Measurements from ENCODE around the gene SLC2A4.
A peak's percentile ranks its signal among the peaks of the same experiment; 100 is the strongest.
"Not testable (repeated sequence)": the region's sequence is repeated elsewhere in the genome, so short reads cannot be mapped to it uniquely, and the experiment has no call there.

The SLC2A4 gene

DNA sequence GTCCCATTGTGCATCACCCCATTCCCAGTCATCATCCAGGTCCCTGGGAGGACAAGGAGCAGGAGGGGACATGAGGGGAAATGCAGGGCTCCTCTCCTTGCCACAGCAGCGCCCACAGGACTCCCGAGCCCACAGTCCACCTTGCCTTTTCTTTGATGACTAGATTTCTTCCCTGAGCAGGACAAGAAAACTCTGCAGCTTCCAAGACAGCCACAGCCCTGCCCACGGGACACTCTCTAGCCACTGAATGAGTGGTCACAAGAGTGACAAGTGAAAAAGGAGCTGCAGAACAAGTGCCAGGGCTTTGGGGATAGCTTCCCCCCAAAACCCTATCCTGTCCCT is 42.9 kb downstream of the SLC2A4 start:
- DNase-seq (ENCODE audit: low spot score) = no peak

DNA sequence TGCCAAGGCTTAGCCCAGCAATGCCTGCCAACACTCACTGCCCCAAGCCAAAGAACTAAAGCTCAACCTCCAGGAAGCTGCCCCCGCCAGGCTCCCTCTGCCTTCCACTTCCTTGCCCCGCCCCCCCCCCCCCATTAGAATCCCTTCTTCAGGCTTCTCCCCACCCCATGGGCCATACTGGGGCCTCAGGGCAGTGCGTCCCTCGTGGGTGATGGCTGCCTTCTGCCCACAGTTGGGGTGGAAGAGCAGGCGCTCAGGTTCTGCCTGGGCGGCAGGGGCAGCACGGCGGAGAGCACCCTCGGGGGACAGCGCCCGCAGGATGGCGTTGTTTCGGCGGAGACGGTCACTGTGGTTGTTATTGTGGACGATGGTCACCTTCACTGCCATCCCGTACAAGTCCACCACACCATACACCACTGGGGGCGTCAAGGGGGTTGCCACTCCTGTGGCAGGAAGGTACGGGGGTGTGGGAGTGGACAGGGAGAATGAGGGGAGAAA is 43.6 kb downstream of the SLC2A4 start:
- DNase-seq (ENCODE audit: low spot score) = no peak

DNA sequence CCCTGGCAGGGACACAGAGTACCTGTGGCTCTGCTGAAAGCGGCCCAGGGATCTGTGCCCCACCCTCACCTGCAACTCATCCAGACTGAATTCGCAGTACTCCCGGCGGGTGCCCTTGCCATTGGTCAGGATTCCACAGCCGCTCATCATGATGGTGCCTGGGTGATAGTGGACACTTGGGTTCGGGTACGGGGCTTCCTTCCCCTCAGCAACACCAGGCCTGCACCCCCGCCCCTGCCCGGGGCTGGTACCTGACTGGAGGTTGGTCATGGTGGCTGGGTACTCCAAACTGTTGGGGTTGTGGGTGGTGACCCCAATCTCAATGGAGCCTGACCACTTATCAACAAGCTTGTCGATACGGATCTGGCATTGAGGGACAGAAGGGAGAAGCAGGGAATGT is 44.7 kb downstream of the SLC2A4 start:
- no peak for DNase-seq (ENCODE audit: low spot score)

DNA sequence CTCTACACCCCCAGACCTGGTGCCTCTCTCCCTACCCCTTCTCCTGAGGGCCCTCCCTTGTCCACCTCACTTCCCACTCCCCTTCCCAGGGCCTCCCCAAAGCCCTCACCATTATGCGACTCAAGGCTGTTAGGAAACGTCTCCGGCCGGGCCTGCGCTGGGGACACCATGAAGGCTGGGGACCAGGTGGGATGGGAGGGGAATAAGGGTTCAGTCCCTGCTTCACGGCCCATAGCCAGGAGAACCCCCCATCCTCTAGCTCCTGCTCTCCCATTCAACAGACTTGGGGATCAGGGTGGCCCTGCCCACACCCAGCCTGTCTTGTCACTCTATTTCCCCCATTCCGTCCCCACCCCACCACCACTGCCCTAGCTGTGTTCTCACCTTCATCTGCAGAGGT is 45.5 kb downstream of the SLC2A4 start:
- DNase-seq (ENCODE audit: low spot score) = no peak

DNA sequence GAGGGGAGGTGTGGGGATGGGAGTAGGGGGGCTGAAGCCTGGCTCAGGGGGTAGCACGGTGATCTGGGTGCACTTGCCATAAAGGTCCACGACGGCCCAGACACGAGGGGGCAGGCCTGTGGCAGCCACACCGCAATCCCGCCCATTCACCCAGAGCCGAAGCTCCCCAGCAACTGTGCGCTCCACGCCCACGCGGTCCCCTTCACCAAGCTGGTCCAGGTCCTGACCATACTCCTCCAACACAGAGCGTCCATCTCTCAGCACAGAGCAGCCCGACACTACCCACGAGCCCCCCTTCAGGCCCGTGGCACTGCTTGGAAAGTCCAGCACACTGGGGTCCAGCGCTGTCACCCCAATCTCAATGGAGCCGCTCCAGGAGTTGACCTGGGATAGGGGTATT is 46.0 kb downstream of the SLC2A4 start:
- no peak for DNase-seq (ENCODE audit: low spot score)

DNA sequence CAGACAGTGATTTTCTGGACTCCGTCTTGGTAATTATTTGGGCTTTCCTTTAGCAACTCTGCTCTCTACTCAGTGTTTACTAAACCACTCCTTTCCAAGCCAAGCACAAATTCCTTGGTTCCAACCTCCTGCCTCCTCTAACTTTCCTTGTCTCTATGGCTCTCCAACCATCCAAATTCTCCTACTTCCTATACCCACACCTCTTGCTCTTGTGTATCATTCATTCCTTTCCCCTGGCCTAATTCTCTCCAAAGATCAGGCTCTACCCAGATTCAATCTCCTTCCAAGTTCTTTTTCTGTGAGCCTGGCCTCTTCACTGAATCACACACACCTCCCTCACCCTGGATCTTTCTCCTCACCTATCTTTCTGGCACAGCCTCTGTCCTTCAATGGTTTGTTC is 46.5 kb downstream of the SLC2A4 start:
- DNase-seq (ENCODE audit: low spot score) = no peak

DNA sequence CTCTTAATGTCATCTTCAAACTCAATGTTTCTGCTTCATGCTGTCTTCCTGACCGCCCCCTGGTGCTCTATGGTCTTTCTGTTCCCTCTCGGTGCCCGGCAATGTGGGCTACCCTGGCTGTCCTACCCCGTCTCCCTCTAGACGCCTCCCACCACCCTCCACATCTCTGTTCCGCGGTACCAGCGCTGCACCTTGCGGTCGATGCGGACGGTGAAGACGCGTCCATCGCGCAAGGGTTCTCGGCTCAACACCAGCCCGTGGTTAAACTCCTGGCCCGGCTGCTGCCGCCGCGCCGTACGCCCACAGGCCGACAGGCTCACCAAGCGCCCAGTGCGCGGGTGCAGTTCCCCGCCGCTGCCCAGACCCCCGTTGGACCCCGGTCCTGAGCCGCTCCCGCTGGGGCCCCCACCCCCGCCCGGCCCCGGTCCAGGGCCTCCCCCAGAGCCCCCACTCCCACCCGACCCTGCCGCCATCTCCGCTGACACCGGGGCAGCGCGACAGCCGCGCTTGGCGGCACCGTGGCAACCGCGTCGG is 47.4 kb downstream of the SLC2A4 start, which contains the start of gene NEURL4:
NEURL4 (minus strand) TSS at position 496 of the 534 bp plus-strand sequence; CDS start at position 473, 23 bp downstream.
- no peak for DNase-seq (ENCODE audit: low spot score)

DNA sequence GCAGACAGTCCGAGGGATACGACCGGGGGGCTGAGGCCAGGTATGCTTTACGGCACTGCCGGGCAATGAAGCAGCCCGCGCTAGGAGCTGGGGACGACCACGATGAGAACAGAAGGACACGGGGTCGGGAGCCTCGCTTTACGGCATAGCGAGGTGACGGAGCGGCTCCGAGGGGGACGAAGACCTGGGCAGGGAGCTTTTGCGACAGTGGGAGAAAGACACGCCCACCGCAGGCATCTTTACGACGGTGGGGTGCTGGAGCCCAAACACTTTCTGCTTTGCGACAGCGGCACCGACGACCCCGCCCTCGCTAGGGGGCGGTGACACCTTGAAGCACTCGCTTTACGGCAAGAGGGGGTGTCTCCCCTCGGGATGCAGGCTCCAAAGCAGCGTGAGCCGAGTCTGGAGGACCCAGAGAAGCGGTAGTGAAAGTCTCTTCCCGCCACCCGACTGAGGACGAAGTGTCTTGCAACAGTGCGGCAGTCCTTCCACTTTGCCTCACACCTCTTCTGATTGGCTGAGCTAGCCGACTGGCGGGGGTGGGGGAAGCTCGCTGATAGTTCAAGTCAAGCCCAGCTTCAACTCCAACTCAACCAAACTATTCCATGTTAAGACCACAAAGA is 48.0 kb downstream of the SLC2A4 start:
- peak; percentile 98 for DNase-seq (ENCODE audit: low spot score)

DNA sequence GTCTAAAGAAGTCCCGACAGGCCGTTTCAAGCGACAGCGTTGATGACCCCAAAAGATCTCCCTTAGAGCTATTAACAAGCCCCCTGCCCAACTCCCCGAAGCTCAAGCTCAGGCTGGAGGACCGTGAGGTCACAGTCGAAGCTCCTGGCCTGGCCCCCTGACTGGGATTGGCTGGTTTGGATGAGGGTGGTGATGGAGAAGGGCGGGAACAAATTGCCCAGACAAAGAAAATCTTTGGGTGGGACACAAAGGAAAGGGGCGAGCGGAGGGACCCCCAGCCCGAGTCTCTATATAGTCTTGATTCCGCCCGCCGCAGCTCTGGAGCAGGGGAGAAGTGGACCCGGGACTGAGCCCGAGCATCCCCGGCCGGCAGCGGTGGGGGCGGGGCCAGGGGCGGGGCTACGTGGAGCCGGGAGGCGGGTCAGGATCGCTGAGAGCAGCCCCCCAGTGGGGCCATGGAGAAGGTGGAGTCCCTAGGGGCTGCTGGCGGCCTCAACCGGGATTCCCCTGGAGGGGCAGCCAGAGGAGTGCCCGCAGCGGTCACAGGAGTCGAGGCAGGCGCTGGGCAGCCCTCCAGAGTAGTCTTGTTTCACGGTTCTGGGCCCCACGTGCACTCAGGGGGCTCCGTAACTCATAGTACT is 48.6 kb downstream of the SLC2A4 start:
- peak; percentile 83 for DNase-seq (ENCODE audit: low spot score)

DNA sequence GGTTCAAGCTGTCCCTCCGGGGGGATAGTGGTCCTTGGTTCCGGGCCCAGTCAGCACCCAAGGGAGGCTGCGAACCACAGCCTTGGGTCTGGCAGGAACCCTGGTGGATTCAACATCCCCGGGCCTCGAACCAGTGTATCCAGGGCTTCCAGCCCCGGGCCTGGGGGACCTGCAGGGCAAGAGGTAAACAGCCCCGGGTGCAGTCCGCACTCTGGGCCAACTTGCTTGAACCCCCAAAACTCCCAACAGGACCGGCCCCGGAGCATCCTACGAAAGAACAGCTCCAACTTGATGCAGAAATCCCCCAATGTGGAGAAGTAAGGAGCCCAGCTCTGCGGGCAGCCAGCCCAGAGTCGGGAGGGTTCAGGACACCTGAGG is 49.1 kb downstream of the SLC2A4 start:
- DNase-seq (ENCODE audit: low spot score) = no peak

DNA sequence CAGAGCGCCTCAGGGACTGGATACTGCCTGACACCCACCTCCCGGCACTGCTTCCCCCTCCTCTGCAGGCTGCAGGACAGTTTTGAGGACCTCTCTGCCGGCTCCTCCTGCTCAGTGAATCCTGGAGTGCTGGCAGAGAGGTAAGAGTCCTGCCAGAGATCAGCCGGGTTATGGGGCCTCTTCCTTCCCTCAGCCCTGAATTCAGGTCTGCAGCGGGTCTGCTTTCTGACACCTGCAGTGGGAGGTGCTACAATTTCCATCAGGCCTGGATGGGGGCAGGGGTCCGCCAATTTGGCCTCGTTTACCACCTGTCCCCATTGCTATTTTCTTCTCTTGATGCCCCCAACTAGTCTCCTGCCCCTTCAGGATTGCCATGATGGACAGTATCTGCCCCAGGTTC is 50.6 kb downstream of the SLC2A4 start:
- DNase-seq (ENCODE audit: low spot score) = no peak

DNA sequence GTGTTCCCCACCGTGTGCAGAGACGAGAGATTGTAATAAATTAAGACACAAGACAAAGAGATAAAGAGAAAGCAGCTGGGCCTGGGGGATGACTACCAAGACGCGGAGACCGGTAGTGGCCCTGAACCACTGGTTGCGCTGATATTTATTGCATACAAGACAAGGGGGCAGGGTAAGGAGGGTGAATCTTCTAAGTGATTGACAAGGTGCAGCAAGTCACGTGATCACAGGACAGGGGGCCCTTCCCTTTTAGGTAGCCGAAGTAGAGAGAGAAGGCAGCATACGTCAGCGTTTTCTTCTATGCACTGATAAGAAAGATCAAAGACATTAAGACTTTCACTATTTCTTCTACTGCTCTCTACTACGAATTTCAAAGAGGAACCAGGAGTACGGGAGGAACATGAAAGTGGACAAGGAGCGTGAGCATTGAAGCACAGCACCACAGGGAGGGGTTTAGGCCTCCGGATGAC is 51.1 kb downstream of the SLC2A4 start:
- DNase-seq (ENCODE audit: low spot score) = not testable (repeated sequence)

DNA sequence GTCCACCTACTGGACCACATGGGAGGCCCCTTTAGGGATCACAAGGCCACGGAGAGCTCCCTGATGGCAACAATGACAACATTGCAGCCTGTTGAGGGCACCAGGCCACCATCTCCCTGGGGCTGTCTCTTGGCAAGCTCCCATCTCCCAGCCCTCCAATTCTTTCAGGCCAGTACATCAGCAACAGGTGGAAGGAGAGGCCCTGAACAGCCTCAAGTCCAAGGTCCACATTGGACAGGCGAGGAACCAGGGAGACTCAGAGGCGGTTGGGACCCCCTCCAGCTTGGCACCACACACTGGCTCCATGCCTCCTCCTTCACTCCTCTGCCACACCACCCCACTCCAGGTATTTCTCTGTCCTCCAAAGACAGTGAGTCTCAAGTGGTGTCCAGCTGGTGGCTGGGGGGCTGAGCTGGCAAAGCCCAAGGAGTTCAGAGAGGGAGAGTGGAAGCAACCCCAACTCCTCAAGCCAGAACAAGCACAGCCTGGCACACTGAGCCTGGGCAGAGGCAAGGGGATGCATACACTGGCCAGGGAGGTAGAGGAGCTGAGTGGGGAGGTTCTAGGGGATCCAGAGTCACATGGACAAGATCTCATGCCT is 53.5 kb downstream of the SLC2A4 start:
- no peak for DNase-seq (ENCODE audit: low spot score)

DNA sequence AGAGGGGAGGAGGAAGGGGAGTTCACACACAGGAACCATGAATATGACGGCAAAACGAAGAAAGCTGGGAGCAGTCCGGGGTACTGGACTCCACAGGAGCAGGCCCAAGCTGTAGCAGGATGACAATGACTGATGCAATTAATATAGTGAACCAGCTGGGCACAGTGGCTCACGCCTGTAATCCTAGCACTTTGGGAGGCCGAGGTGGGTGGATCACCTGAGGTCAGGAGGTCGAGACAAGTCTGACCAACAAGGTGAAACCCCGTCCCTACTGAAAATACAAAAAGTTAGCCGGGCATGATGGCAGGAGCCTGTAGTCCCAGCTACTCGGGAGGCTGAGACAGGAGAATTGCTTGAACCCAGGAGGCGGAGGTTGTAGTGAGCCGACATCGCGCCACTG is 54.2 kb downstream of the SLC2A4 start:
- DNase-seq (ENCODE audit: low spot score) = not testable (repeated sequence)

DNA sequence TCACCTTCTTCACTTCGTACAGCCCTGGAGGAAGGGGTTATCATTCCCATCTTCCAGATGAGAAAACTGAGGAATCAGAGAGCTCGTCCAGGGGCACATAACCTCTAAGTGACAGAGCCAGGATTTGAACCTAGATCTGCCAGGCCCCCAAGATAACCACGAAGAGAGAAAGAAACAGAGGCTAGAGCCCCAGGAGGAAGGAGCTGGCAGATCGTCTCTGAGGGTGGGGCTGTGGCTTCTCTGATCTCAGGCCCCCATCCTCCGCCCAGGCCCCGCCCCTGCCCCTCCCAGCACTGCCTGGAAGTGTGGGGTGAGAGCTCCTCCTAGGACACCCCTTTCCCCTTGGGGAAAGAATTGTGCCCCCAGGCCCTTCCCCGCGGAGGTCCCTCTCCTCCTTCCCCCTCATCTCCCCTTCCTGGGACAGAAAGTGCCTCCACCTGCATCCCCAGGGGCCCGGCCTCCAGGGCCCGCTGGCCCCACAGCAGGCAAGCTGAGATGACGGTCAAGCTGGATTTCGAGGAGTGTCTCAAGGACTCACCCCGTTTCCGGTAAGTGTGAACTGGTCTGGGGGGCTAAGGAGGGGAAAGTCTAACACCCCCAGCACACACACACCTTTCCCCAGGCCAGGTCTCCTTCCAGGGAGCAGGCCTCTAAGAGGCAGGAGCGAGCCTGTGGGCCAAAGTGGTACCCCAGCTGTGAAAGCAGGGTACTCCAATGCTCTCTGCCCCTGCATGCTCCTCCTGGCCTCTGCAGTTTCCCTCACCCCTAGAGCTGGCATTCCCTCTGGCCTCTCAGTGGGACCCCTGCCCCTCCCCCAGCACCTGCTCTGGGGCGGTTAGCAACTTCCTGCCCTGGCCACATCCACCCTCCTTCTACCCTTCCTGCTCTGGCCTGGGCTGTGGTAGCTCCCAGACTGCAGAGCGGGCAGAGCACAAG is 55.0 kb downstream of the SLC2A4 start, which contains the start of gene ACAP1:
ACAP1 (plus strand) TSS at position 290 of the 936 bp plus-strand sequence; CDS start at position 496, 206 bp downstream.
- DNase-seq (ENCODE audit: low spot score) = no peak

DNA sequence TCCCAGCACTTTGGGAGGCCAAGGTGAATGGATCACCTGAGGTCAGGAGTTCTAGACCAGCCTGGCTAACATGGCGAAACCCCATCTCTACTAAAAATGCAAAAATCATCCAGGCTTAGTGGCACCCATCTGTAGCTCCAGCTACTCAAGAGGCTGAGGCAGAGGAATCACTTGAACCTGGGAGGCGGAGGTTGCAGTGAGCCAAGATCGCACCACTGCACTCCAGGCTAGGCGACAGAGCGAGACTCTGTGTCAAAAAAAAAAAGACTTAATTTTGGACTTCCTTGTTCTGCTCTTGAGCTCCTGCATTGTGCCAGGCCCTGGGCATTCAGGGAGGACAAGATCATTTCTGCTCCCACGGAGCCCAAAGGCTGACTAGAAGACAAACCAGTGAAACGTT is 56.1 kb downstream of the SLC2A4 start:
- DNase-seq (ENCODE audit: low spot score) = not testable (repeated sequence)
